Pancreas (tissue), 10 donors: Measurements from ENCODE around the gene TCF4. TPM values are rescaled to one million over a fixed set of nuclear protein-coding genes. Genes with fewer than 3 reads are reported as not detected.

Source experiments
- ATAC-seq, 4 donors: fragments of 200-7000 bp; cut with Tn5 transposase; one replicate each; pipeline versions ENCODE4 v1.8.0 to v1.9.1; 2020; ENCODE audit warnings: mild to moderate bottlenecking in 4 of 4, moderate library complexity in 4 of 4
- DNase-seq, 6 donors: peaks; one replicate each; pipeline ENCODE4 v3.0.0-alpha.2; 2020
- FAIRE-seq: peaks from 2 replicates; lab custom pipeline; 2012; peaks lifted over from hg19 to GRCh38; lab: Jason Lieb, UNC
- H3K27ac ChIP-seq, 4 donors: fragments of 200-600 bp; sonication (generic); 1 replicate in 3 of 4; 2 replicates in 1 of 4; pipeline versions ENCODE4 v1.5.0 to v1.8.0; 2020
- H3K27me3 ChIP-seq, 4 donors: fragments of 200-600 bp; one replicate each; pipeline ENCODE4 v1.8.0; 2021
- H3K36me3 ChIP-seq, 3 donors: fragments of 200-600 bp; sonication (generic) in 1 of 3; one replicate each; pipeline versions ENCODE4 v1.5.0 to v1.8.0; 2020 to 2021
- H3K4me1 ChIP-seq, 3 donors: fragments of 200-600 bp; one replicate each; pipeline ENCODE4 v1.8.0; 2021
- H3K4me3 ChIP-seq, 4 donors: fragments of 200-600 bp; sonication (generic) in 2 of 4; one replicate each; pipeline versions ENCODE4 v1.5.0 to v1.8.0; 2020 to 2021
- H3K9me3 ChIP-seq, 4 donors: fragments of 200-600 bp; one replicate each; pipeline ENCODE4 v1.8.0; 2021
- CTCF ChIP-seq, 4 donors: fragments of 200-600 bp; sonication (generic) in 3 of 4; IDR thresholded peaks; one replicate each; pipeline versions ENCODE4 v1.5.0 to v1.8.0; 2021; ENCODE audit warnings: antibody characterized with exemption in 4 of 4
- WGBS, 2 donors: extraction: QIAGEN DNeasy Blood & Tissue Kit; methylation state at CpG; one replicate each; pipeline ENCODE4 v1.1.7; 2013; 5-methylcytosine and 5-hydroxymethylcytosine counted together
- intact Hi-C, 3 donors: fragments of 100-400 bp; cut with DNase I; formaldehyde crosslinking; loops; one replicate each; pipeline versions ENCODE4 v1.11.1 to v1.14.2; 2022
- polyA plus RNA-seq, 2 donors: library from polyadenylated mRNA; stranded (reverse); fragments of 200-250 nt; gene quantifications; one replicate each; pipeline ENCODE4 v1.2.3, GENCODE V29; 2013
- total RNA-seq, 6 donors: library from RNA; stranded (reverse); fragmentation: NEBNext Ultra II Directional in 4 of 6; extraction: Animal tissue kit (Norgen Biotek cat#: 25700) in 4 of 6; gene quantifications; one replicate each; pipeline versions ENCODE4 v1.2.1 to v1.2.4, GENCODE V29; 2021 to 2023
- donor health status: healthy with polysubstance abuse.
- donor health status: DM: no; HTN: no; CAD: no; lungs with moderate emphysema.
- donor health status: DM: no; HTN: no; CAD: no.
- donor health status: control.
- donor health status: control.
- donor health status: Bipolar disorder and iron deficiency.
- donor health status: DM: yes; HTN: yes; CAD: no.
- donor health status: DM: no; HTN: no; CAD: no.
- donor health status: DM: no; HTN: no; CAD: no.
- donor health status: DM: yes; HTN: yes; CAD: no.

Gene TCF4
- total and polyA plus RNA-seq, 8 donors: 4.4 to 27.9 (median 10.5) TPM

DNA sequence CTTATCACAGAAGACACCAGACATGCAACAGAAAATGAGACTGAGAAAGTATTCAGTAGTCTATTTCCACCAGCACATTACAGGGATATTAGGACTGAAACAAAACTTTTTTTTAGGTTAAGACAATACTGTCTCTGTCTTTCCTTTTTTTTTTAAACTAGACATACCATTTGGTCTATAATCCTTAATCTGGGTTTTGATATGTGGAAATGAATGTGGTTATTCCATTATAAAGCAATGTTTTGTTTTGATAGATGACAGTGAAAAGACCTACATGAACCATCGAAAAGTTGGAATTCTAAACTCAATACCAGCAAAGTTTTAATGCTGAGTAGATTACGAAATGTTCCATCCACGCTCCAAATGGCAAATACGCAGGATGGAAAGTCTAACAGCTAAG, 123.4 kb downstream of the TCF4 start:
- H3K4me3 ChIP-seq: no peak overlapping the region
- no peaks in the 10 kb centered on the region for H3K36me3 ChIP-seq
- DNase-seq: no peak
- H3K27ac ChIP-seq: no peak overlapping the region
- H3K9me3 ChIP-seq: no peaks in the 10 kb centered on the region
- no peak for TF ChIP-seq CTCF (IDR thresholded peaks at IDR 0.05)
- no peak for FAIRE-seq
- 82 to 85% methylated on average over 4 of the region's 4 CpGs for WGBS, 2 donors
- no peaks in the 10 kb centered on the region for H3K27me3 ChIP-seq
- intact Hi-C loops: no loop called here
- no peaks in the 10 kb centered on the region for H3K4me1 ChIP-seq
- ATAC-seq: no peak

GRCh38 chr18:55462652-55463051, 125.3 kb downstream of the TCF4 start:
- Histone ChIP-seq H3K9me3 (no peaks in the 10 kb centered on the region), H3K36me3 (no peaks in the 10 kb centered on the region), H3K4me1 (no peaks in the 10 kb centered on the region), H3K4me3 (no peak overlapping the region), H3K27me3 (no peaks in the 10 kb centered on the region), H3K27ac (no peak overlapping the region)
- no peak for TF ChIP-seq CTCF (IDR thresholded peaks at IDR 0.05)
- FAIRE-seq (no peak), ATAC-seq (no peak), DNase-seq (no peak)
- 90 to 94% methylated on average over 1 of the region's 1 CpG for WGBS, 2 donors
- intact Hi-C loops: no loop called here

- Histone ChIP-seq H3K4me1 (no peaks in the 10 kb centered on the region), H3K4me3 (no peak overlapping the region), H3K9me3 (no peaks in the 10 kb centered on the region), H3K36me3 (no peaks in the 10 kb centered on the region), H3K27me3 (no peaks in the 10 kb centered on the region), H3K27ac (no peak overlapping the region)
- ATAC-seq: no peak
- no peak for DNase-seq
- FAIRE-seq: no peak
- TF ChIP-seq CTCF (IDR thresholded peaks at IDR 0.05): no peak
- intact Hi-C loops: no loop called here
- WGBS, 2 donors: 86% methylated on average over 4 of the region's 4 CpGs
Observed at GRCh38 chr18:55461848-55462247, 126.1 kb downstream of the TCF4 start.

DNA sequence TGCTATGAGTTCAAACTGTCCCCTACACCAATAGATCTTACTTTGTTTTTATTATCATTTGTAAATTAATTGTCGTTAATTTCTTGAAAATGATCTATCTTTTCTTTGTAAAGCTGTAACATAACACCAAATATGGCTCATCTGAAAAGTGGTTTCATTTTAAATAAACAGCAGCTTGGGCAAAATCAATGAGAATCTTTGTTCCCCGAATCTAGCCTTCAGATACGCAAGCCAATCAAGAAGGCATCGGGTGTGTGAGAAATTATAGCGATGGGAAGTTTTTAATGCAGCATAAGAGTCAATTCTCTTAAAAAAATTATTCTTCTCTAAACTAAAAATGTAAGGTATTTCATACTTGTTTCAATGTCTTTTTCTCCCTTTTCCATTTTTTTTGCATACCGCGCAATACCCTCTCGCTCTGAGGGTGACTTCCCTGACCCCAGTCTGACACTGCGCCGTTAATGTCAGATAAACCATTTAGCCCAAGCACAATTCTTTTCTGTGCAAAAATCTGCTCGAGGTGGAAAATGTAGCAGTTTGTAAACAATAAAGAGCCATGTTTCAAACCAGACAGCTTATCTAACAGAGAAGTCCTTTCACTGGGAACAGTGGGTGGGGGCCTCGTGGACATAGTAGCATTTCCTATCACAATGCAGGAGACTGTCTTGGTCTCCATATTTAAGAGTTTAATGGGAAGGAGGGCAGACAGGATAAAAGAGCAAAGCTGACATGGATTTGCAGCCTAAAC, 129.4 kb downstream of the TCF4 start:
- no peak for TF ChIP-seq CTCF (IDR thresholded peaks at IDR 0.05)
- 64 to 70% methylated on average over 12 of the region's 12 CpGs for WGBS, 2 donors

DNA sequence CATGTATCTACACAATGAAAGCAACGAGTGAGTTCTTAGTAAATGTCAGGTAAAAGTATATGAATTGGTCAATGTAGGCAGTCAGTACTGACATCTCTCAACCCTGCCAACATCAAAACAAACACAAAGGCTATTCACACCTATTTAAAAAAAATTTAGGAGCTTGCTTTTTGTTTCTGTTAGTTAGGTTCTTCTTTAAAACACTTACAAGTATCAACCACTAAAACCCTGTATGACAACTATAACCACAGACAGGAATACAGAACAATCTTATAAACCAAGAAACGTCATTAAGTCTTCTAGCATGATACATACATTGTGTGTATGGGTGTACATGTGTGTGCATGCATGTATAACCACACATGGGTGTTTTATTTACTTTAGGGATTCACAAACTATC, 131.0 kb downstream of the TCF4 start:
- no peak overlapping the region for H3K27ac ChIP-seq
- no peak overlapping the region for H3K4me3 ChIP-seq
- H3K4me1 ChIP-seq: no peaks in the 10 kb centered on the region
- no peaks in the 10 kb centered on the region for H3K27me3 ChIP-seq
- FAIRE-seq (no peak), DNase-seq (no peak), ATAC-seq (no peak)
- TF ChIP-seq CTCF (IDR thresholded peaks at IDR 0.05): no peak
- no peaks in the 10 kb centered on the region for H3K36me3 ChIP-seq
- intact Hi-C loops: no loop called here
- 71 to 72% methylated on average over 2 of the region's 2 CpGs for WGBS, 2 donors
- no peaks in the 10 kb centered on the region for H3K9me3 ChIP-seq

More for the DNA sequence above, 129.4 kb downstream of the TCF4 start:
- DNase-seq: no peak
- intact Hi-C loops: no loop called here
- Histone ChIP-seq H3K27me3 (no peaks in the 10 kb centered on the region), H3K4me3 (no peak overlapping the region), H3K4me1 (no peaks in the 10 kb centered on the region), H3K36me3 (no peaks in the 10 kb centered on the region), H3K9me3 (no peaks in the 10 kb centered on the region), H3K27ac (no peak overlapping the region)
- FAIRE-seq: no peak
- no peak for ATAC-seq
